ENCODE results near the gene HSD3B2.

- TF ChIP-seq POLR2AphosphoS5 (IDR thresholded peaks at IDR 0.05; ENCODE audit: low read depth, low read length): no peak
- no peak for TF ChIP-seq POLR2A (IDR thresholded peaks at IDR 0.05; ENCODE audit: low read depth, low read length)
These were observed 43.1 kb upstream of the HSD3B2 start for GRCh38 chr1:119371815-119372214.

Measured in GM12892 (cell line).